GM18858 (cell line): ENCODE results near the gene TOMM34.

Source experiments
- ATAC-seq: cut with Tn5 transposase; IDR thresholded peaks from one replicate; pipeline ENCODE4 v1.9.1; 2021; ENCODE audit not compliant: unreplicated experiment

The TOMM34 gene

DNA sequence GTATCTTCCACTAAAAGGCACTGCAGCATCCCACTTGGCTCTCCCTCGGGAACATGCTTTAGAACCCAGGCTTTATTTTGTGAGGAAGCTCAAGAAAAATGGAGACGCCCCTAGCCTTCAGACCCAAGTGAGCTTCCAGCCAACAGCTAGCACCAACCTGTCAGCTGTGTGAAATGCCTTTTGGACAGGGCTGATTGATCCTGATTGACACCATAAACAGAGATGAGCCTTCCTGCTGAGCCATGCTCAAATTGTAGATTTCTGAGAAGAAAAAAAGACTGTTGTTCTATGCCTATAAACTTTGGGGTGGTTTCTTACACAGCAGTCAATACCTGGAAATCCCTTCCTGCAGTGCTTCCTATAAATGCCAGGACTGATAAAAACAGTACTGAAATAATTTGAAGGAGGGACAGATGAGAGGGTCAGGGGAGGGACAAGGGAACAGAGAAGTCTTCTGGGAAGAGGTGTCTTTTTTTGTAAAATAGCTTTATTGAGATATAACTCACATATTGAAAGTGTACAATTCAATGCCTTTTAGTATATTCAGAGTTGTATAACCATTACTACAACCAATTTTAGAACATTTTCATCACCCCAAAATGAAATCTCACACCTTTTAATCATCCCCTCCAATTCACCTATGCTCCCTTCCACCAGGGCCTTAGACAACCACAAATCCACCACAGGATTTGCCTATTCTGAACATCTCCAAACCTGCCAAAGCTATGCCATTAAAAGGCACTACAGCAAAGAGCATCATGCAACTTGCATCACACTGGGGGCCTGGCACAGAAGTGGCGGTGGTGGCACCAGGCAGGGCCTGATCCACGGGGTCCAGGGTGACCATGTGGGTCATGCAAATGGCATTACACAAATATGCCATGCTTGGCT lies 3.4 kb upstream of the TOMM34 start:
- no peak for ATAC-seq

DNA sequence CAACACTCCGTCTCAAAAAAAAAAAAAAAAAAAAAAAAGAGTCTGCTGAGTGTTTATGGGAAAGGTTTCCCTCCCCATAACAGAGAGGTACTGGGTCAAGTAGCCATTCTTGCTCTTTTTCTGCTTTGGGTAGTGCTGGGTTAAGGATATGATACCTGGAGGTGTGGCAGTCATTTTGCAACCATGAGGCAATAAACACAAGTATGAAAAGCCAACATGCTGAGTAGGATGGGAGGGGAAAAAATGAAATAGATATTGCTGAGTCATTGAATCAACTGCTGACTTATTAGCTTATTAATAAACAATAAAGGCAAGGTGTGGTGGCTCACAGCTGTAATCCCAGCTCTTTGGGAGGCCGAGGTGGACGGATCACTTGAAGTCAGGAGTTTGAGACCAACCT lies 2.3 kb upstream of the TOMM34 start:
- no peak for ATAC-seq

DNA sequence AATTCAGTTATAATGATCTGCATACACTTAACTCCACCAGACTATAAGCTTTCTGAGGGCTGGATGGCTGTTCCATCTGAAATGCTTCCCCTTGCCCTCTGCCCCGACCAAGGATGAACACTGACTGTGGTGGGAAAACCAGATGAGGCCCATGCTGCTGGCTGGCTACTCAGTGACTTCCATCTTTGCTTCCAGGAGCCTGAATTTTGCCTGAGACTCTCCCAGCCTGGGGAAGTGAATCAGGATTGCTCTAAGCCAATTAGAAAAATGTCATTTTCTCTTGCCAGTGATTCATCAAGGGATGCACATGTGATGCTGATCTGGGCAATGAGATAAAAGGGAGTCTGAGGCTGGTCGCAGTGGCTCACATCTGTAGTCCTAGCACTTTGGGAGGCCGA lies 1.7 kb upstream of the TOMM34 start:
- no peak for ATAC-seq

DNA sequence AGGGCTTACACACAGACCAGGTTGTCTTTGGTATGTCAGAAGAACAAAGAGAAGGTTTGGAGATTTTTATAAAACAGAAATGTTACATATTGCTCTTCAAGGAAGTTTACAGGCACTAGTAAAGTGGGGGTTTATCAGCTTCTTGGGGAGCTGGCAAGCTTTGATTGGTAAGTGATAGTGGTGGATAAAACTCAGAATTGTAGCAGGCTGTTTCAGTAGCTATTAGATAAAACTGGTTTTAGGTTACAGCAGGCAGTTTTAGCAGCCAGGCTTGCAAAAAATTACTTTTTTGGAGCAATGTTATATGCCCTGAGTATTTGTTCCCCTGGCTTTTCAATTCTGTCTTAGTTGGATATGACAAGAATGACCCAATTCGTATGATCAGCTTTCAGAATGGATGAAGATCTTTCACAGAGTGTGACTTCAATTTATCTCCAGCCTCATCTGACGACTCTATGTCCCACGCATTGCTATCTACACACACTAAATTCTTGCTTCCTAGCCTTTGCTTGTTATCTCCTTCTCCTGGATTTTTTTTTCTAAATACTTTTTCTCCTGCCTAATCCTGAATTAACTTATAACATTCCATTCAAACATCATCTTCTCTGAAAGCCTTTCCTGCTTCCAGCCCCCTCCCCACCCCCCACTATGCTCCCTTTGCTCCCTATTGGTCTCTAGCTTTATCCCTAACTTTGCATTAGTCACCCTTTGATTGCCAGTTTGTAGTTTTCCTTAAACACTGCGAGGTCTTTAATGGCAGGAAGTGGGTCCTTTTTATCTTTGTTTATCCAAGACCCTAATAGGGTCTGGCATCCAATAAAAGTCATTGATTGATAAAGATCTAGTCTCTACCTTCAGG lies 1.0 kb upstream of the TOMM34 start:
- ATAC-seq: no peak

DNA sequence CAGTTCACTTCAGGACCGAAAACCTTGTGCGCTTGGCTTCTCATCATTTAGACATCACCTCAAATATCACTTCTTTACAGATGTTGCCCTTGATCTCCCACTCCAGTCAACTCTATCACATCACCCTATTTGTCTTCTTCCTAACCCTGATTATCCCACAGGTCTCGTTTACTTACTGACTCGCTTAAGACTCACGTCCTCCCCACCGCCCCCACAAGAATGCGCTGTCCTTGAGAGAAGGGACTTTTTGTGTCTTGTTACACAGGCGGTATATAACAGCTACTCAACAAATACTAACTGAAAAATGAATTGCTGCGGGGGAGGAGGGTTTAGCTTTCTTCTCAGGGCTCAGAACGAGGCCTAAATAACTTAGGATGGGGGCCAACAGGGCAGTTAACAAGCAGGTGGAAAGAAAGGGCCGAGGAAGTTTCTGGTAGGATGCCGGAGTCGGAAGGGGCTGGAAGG lies 527 bp downstream of the TOMM34 start:
- ATAC-seq: no peak

DNA sequence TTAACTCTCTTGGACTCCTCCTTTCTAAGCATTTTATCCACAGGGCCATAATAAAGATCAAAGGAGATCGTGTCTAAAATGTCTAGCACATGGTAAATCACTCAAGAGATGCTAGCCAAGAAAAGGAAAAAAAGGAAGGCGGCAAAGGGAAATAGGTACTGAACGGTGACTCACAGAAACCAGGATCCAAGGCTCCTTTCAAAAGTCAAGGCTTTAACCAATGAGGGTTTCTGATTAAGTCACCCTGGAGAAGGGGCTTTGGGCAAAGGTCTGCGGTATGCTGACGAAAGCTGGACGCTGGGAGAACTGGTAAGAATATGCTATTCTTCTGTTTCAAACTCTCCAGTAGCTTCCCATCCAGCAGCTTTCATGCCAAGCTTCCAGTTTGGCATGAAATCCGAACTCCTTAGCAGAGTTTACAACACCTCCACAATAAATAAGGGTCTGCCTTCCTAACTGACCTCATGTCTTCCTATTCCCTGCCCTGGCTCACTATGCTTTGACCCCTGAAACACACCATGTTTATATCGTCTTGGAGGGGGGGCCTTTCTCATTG lies 1.0 kb downstream of the TOMM34 start:
- no peak for ATAC-seq

DNA sequence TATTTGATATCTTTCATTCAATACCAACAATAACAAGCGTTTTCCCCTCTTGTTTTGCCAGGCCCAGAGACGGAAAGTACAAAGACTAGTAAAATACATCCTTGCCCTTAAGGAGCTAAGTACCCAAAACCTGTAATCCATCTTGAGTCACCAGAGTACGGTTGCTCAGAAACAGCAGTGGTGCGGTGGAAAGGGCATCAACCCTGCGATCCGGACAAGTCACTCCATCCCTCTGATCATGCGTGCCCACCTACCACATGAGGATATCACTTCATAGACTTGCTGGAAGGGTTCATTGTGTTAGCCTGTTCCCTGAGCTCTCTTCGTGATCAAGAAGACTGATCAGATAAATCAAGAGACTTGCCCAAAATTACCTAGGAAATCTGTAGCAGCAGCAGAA lies 1.9 kb downstream of the TOMM34 start:
- ATAC-seq: no peak

DNA sequence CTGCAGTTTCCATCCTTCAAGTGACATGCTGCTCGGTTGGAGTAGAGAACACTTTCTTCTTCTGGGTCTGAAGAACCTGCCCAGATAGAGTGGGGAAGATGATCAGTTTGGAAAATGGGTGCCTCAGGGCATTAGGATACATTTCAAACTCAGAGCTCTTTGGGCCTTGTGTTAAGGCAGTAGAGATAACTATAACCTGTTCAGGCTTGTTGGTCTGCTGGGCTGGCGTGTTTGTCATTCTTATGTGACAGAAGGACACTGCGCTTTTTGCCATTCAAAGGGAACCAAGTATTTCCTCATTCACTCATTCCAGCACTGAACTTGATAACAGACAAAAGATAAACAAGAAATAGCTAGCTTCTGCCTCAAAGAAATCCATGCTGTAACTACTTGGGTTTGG lies 3.8 kb downstream of the TOMM34 start:
- ATAC-seq: no peak

DNA sequence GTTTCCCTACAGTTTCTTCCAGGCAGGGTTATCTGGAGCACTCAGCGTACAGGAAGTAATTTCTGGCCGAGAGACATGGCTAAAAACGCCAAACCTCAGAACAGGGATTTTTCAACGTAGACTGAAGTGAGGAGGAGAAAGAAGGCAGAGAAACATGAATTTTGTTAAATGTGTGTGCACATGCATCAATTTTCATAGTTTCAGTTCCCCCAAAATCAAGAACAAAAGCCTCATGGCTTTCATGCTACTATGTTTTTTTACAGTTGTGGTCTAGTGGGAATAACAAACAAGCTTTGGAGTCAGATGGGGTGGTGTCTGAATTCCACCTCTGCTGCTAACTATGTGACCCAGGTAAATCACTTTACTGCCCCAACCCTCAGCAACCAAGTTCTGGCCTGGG lies 4.9 kb downstream of the TOMM34 start:
- ATAC-seq: no peak

DNA sequence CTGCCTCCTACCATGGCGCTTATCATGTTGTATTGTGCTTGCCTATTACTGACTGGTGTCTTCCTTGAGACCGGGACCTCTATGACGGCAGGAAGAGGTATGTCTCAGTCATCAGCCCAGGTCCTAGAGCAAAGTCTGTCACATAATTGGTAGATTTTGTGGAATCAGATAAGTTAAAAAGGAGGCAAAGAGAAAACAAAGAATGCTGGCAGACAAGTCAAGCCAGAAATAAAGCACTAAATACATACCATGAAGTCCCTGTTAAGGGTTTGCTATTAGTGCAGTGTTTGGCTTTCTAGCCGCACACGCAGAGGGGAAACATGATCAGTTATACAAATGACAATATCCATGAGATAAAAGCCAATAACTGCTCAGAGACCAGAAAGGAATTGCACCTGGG lies 6.0 kb downstream of the TOMM34 start:
- ATAC-seq: no peak

DNA sequence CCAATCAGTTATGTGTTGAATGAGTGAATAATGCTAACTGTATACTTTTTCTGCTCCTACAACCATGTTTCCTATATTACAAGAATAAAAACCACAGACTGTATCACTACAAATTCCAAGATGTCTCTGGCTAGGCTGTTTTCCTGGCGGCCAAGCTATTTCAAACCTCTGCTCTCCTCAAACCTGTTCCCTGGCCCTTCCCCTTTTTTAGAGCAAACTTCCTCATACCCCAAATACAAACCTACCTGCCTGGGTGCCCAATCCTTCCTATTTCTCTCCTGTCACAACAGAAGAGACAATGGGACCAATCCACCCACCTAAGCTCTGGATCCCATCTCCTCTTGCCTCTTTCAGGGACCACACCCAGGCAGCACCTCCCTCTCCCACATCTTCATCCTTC lies 7.5 kb downstream of the TOMM34 start:
- ATAC-seq: no peak

DNA sequence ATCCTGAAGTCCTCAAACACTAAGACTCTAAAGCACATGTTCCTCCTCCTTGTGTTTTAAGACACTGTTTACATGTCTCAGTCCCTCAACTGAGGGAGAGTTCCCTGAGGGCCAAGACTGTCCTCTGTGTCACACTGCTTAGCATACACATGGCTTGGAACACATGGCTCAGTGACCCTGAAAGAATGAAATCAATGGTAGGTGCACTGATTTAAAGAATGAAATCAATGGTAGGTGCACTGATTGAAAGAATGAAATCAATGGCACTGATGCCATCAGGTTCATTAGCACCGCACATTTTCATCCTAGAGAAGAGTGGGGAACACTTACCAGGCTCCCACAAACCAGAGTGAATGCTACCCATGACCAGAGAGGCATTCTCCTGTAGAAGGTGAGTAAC lies 9.8 kb downstream of the TOMM34 start:
- ATAC-seq: no peak

DNA sequence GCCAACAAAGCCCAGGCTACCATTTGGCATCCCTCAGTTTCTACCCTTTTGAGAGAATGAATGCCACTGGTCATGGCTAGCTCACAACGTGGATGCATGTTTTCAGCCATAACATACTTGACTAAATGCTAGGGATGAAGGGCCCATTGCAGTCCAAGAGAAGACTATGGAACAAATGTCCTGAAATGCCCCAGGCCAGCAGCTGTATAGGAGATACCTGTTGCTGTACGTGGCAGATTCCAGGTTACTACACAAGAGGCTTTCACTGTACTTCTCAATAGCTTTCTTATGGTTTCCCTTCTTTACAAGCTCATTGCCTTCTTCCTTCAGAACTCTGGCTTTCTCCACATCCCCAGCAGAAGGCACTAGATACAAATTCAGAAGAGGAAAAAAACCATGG lies 11.7 kb downstream of the TOMM34 start:
- ATAC-seq: no peak

DNA sequence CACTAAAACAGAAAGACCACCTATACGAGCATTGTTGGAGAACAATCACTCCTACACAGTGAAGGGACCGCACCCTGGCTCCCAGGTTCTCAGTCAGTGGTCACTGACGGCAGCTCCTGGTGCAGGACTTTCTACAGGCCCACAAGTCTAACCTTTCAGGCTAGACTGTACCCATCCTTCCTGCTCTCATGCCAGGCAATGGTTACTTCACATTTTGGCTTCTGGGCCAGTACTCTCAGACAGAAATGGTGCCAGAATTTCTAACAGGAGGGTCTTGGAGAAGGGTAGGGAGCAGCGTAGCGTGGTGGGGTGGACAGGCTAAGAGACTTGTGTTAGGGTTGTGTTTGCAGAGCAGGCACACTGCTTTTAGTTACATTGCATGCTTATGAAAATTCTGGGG lies 12.1 kb downstream of the TOMM34 start:
- no peak for ATAC-seq

DNA sequence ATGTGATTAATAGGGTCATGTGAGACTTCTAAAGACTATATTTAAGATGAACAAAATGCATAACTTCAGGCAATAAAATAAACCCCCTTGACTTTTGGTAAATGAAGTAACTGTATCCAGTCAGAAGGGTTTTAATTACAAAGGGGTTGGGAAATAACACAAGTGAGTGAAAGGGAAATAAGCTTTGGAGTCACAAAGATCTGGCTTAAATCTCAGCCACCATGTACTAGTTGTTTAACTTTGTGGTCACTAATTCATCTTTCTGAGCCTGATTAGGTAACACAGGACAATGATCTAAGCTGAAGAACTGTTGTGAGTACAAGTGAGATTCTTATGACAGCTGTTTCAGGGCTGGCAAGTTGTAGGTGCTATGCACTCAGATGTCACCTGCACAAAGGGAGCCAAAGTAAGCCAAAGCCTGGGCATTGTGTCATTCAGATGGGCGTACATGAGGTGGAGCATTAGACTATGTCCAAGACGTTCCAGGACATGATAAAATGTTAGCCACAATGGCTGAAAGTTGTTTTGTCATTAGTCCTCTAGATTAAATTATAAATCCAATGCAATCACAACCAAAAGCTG lies 13.8 kb downstream of the TOMM34 start:
- no peak for ATAC-seq

DNA sequence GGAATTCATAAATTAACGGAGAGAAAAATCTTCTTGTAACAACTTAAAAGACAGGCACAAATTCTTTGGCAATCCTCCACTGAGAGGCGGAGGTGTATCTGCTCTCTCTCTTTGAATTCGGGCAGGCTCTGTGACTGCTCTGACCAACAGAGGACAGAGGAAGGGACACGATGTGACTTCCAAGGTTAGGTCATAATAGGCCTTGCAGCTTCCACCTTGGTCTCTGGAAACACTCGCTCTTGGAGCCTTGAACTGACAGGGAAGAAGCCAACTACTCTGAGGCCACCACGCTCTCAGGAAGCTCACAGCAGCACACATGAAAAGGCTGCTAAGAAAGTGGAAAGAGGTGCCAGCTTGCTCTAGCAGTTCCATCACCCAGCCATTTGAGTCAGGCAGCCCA lies 14.9 kb downstream of the TOMM34 start:
- ATAC-seq: no peak

DNA sequence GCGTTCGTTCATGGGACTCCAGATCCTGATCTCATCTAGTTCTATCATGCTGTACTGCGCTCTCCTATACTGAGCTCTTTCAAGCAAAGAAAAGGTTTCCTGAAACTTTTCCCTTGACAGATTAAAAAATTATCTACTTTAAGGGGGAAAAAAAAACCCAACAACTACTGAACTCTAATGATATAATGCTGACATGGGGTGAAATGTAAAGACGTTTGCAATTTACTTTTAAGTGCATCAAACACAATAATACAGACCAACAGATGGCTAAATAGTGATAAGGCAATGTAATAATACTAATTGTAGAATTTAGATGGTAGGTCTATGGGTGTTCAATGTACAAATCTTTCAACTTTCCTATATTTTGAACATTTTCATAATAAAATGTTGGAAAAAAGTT lies 16.4 kb downstream of the TOMM34 start:
- no peak for ATAC-seq

DNA sequence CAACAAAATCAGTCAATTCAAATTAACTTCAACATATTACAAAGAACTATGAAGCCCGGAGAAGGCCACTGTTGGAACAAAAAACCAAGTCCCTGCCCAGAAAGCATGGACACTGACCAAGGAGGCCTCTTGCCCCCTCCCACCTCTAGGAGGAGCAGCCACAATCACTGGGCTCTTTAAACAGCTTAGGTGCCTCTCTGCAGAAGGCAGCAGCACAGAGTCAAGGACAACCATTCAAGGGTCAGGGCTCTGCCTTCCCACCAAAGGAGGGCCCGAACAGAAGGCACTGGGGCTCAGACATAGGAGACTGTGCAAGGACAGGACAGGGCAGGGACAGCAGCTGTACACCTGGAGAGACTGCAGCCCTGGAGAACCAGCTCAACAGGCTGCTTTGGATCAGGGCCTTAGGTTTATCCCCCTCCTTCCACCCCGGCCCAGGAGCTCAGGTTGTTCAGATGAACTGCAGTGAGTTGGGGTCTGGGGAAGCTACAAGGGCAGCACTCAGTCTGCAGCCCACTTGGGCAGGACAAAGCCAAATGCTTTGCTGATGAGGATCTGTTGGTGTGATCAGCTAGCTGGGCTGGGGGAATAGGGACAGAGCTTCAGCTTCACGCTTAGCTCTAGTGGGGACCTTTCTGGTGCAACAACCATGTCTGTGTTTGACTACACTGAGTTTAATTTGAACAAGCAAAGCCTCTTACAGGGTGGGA lies 17.8 kb downstream of the TOMM34 start:
- ATAC-seq: no peak

DNA sequence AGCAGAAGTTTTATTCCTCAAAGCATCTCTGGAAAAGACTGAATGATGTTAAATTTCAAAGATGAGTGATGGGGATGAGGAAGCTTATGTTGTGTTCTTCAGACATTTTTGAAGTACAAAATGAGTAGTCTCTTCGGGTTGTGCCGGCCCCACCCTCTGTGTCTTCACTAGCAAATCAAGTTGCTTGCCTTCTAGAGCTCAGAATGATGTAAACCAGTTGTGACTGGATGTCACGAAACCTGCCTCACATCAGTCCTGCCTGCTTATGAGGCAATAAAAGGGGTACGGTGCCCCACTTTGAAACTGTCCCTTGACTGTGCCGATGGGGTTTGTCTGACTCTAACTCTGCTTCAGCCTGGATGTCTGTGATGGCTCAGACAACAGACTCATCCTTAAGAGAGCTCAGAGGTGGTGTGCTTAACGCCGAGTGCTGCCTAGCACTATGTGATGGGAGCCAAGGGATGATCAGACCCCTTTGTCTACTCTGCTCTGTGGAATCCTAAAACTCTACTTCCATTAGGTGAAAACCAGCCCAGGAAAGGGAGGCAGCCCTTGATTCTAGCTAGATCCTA lies 19.0 kb downstream of the TOMM34 start:
- ATAC-seq: no peak

DNA sequence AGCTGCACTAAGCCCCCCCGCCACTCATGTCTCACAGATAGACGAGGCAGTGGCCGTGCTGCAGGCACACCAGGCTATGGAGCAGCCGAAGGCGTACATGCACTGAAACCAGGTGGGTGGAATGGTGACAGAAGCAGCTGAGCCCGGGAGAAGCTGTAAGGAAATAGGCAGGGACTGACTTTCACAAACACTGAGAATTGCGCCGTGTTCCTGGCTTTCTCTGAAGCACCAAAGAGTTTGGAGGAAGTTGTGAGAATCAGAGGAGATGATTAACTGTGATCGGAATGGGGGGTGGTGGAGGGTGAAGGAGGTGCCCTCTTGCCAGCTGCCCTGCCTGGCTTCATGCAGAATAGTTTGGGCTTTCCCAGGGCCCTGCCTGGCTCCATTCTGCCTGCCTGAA lies 21.6 kb downstream of the TOMM34 start:
- ATAC-seq: no peak

DNA sequence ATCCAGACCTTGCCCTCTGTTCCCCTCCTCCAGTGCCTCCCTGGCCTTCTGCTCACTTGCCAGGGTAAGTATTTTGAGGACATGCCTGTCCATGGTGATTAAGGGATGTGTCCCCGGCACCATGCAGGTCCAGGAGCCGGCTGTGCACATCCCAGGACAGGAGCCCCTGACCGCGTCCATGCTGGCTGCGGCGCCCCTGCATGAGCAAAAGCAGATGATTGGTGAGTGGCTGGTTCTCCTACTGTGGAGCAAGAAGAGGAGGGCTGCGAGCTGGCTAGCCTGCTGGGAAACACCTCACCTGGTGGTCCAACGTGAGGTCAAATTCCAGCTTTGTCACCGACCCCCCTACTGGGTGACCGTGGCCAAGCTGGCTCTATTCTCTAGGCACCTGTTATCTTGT lies 23.7 kb downstream of the TOMM34 start:
- ATAC-seq: no peak
